HepG2 (cell line): Measurements from ENCODE around the gene C9orf50. TPM values are rescaled to one million over a fixed set of nuclear protein-coding genes. Genes with fewer than 3 reads are reported as not detected.
A peak's percentile ranks its signal among the peaks of the same experiment; 100 is the strongest.

Source experiments
- AHDC1 ChIP-seq: sonication (generic); formaldehyde crosslinking; IDR thresholded peaks from 2 replicates; pipeline ENCODE4 v1.5.1; 2020; ENCODE audit warnings: mild to moderate bottlenecking, missing genetic modification reagents, borderline replicate concordance
- DNMT3B ChIP-seq: conservative IDR thresholded peaks from 2 replicates; pipeline ENCODE4 v1.6.1; 2016; ENCODE audit warnings: missing biosample characterization, control low read depth
- ELF1 ChIP-seq: sonication (generic); formaldehyde crosslinking; IDR thresholded peaks from 2 replicates; pipeline ENCODE4 v1.4.0; 2020; ENCODE audit warnings: missing genetic modification reagents
- HHEX ChIP-seq: IDR thresholded peaks from 2 replicates; pipeline ENCODE4 v1.6.1; 2016; ENCODE audit warnings: control low read depth
- HNRNPH1 ChIP-seq: fragments of 200-400 bp; formaldehyde crosslinking; optimal IDR thresholded peaks from 2 replicates; pipeline ENCODE3; 2017; ENCODE audit warnings: mild to moderate bottlenecking, low read depth, low read length
- HNRNPUL1 ChIP-seq: fragments of 200-400 bp; formaldehyde crosslinking; IDR thresholded peaks from 2 replicates; pipeline ENCODE4 v1.6.1; 2017; ENCODE audit warnings: low read depth, mild to moderate bottlenecking, low read length, moderate library complexity
- KDM1A ChIP-seq: IDR thresholded peaks from 2 replicates; pipeline ENCODE4 v1.6.1; 2016; ENCODE audit warnings: missing compliant biosample characterization
- MLX ChIP-seq: IDR thresholded peaks from 2 replicates; pipeline ENCODE4 v1.6.1; 2016
- MLXIP ChIP-seq: sonication (generic); formaldehyde crosslinking; IDR thresholded peaks from 2 replicates; pipeline ENCODE4 v1.9.0; 2021; ENCODE audit warnings: missing genetic modification reagents, borderline replicate concordance
- MTA1 ChIP-seq: sonication (generic); formaldehyde crosslinking; IDR thresholded peaks from 2 replicates; pipeline ENCODE4 v1.4.0; 2020; ENCODE audit warnings: missing genetic modification reagents, mild to moderate bottlenecking, borderline replicate concordance
- NCOA5 ChIP-seq: sonication (generic); formaldehyde crosslinking; IDR thresholded peaks from 2 replicates; pipeline ENCODE4 v1.4.0; 2020; ENCODE audit warnings: missing genetic modification reagents
- TOPORS ChIP-seq: sonication (generic); formaldehyde crosslinking; IDR thresholded peaks from 2 replicates; pipeline ENCODE4 v1.8.0; 2023; ENCODE audit warnings: mild to moderate bottlenecking, missing genetic modification reagents
- ZFP36L2 ChIP-seq: sonication (generic); formaldehyde crosslinking; IDR thresholded peaks from 2 replicates; pipeline ENCODE4 v1.4.0; 2020; ENCODE audit warnings: missing genetic modification reagents
- ZFP41 ChIP-seq: sonication (generic); formaldehyde crosslinking; IDR thresholded peaks from 2 replicates; pipeline ENCODE4 v1.4.0; 2020; ENCODE audit warnings: mild to moderate bottlenecking, missing genetic modification reagents, borderline replicate concordance
- ZNF124 ChIP-seq: sonication (generic); formaldehyde crosslinking; IDR thresholded peaks from 2 replicates; pipeline ENCODE4 v1.4.0; 2020; ENCODE audit warnings: missing genetic modification reagents
- ZNF180 ChIP-seq: sonication (generic); formaldehyde crosslinking; IDR thresholded peaks from 2 replicates; pipeline ENCODE4 v1.4.0; 2020; ENCODE audit warnings: low read depth, missing genetic modification reagents, borderline replicate concordance
- ZNF24 ChIP-seq: fragments of 450-650 bp; IDR thresholded peaks from 2 replicates; pipeline ENCODE4 v1.6.1; 2017; ENCODE audit warnings: antibody characterized with exemption, mild to moderate bottlenecking
- ZNF44 ChIP-seq: sonication (generic); formaldehyde crosslinking; IDR thresholded peaks from 2 replicates; pipeline ENCODE4 v1.5.1; 2020; ENCODE audit warnings: mild to moderate bottlenecking, missing genetic modification reagents
- ZNF597 ChIP-seq: sonication (generic); formaldehyde crosslinking; IDR thresholded peaks from 2 replicates; pipeline ENCODE4 v1.5.0; 2020; ENCODE audit warnings: missing genetic modification reagents
- ZNF879 ChIP-seq: sonication (generic); formaldehyde crosslinking; IDR thresholded peaks from 2 replicates; pipeline ENCODE4 v1.8.1; 2023; ENCODE audit warnings: missing genetic modification reagents
- polyA plus RNA-seq, 8 experiments: library from polyadenylated mRNA; depleted of rRNA in 3 of 8; stranded (reverse) in 7 of 8; unstranded in 1 of 8; fragments of >200 nt; fragmentation: Illumina TruSeq in 4 of 8; extraction: Trizol in 4 of 8; gene quantifications; 2 replicates each; pipeline versions ENCODE4 v1.2.1 to v1.2.3, GENCODE V29; 2011 to 2016; ENCODE audit warnings: low read depth in 4 of 8, missing spikeins in 1 of 8, mixed read lengths in 1 of 8; ENCODE audit not compliant: insufficient read depth in 1 of 8
- total RNA-seq, 5 experiments: library from RNA; depleted of rRNA; stranded (reverse); fragments of >200 nt; fragmentation: Illumina TruSeq; extraction: Trizol; gene quantifications; 2 replicates each; pipeline ENCODE4 v1.2.3, GENCODE V29; 2016; ENCODE audit warnings: low read depth in 1 of 5

The C9orf50 gene
- total and polyA plus RNA-seq, 2 of the 13 experiments (the other 11 are each of a cell fraction or from before 2014, with no cell fraction given), result not detected

- TF ChIP-seq AHDC1 (CRISPR knock-in tag), result no peak
- peak; percentile 23; the same call in 1 of the 2 replicates for TF ChIP-seq KDM1A
- TF ChIP-seq ZFP41 (CRISPR knock-in tag), result no peak
- TF ChIP-seq HHEX (CRISPR knock-in tag), result no peak
- no peak for TF ChIP-seq HNRNPH1
- TF ChIP-seq MLX (CRISPR knock-in tag), result 0 out of 2 replicates have a peak, but pooled peaks have one; percentile 33
- TF ChIP-seq TOPORS (CRISPR knock-in tag), result no peak
- TF ChIP-seq DNMT3B (CRISPR knock-in tag), result no peak
- no peak for TF ChIP-seq MLXIP (CRISPR knock-in tag)
- no peak for TF ChIP-seq ZNF124 (CRISPR knock-in tag)
- no peak for TF ChIP-seq NCOA5
- no peak for TF ChIP-seq ZNF24
- no peak for TF ChIP-seq ZNF180 (CRISPR knock-in tag)
- no peak for TF ChIP-seq ELF1 (CRISPR knock-in tag)
- TF ChIP-seq MTA1 (CRISPR knock-in tag), result peak; percentile 70
- no peak for TF ChIP-seq ZFP36L2 (CRISPR knock-in tag)
- TF ChIP-seq ZNF879, result no peak
- TF ChIP-seq ZNF597 (CRISPR knock-in tag), result no peak
- TF ChIP-seq HNRNPUL1, result no peak
- no peak for TF ChIP-seq ZNF44 (CRISPR knock-in tag)
These were observed 52.1 kb downstream of the C9orf50 start (continued) for GRCh38 chr9:129568560-129569501.
